Measurements from ENCODE around the gene UAP1L1. TPM values are rescaled to one million over a fixed set of nuclear protein-coding genes. Genes with fewer than 3 reads are reported as not detected.

The UAP1L1 gene, protein sequence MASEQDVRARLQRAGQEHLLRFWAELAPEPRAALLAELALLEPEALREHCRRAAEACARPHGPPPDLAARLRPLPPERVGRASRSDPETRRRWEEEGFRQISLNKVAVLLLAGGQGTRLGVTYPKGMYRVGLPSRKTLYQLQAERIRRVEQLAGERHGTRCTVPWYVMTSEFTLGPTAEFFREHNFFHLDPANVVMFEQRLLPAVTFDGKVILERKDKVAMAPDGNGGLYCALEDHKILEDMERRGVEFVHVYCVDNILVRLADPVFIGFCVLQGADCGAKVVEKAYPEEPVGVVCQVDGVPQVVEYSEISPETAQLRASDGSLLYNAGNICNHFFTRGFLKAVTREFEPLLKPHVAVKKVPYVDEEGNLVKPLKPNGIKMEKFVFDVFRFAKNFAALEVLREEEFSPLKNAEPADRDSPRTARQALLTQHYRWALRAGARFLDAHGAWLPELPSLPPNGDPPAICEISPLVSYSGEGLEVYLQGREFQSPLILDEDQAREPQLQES
- 34.2 and 38.3 TPM in 2 replicates for total RNA-seq
- long read RNA-seq, partial matches to known transcripts: 0 of 2 reads
- long read RNA-seq, other reads (novel, unspliced or antisense): 2 of 2 reads

- no peak for DNase-seq (ENCODE audit: extremely low spot score, unreplicated experiment)
- no peaks in the 10 kb centered on the region for H3K27me3 Mint-ChIP-seq (ENCODE audit: unreplicated experiment)
- H3K9me3 Mint-ChIP-seq (ENCODE audit: unreplicated experiment): no peaks in the 10 kb centered on the region
- peaks cover 9% of the 10 kb centered on the region for H3K4me1 Mint-ChIP-seq (ENCODE audit: unreplicated experiment)
- H3K36me3 Mint-ChIP-seq (ENCODE audit: unreplicated experiment): peaks cover 2% of the 10 kb centered on the region
- no peak within 1 kb of the TSS for H3K27ac Mint-ChIP-seq (ENCODE audit: unreplicated experiment)
- peak within 1 kb of the TSS; percentile 71 for H3K4me3 Mint-ChIP-seq (ENCODE audit: unreplicated experiment)
- TF ChIP-seq CTCF (IDR thresholded peaks at IDR 0.05): no peak
Measured at GRCh38 chr9:137077010-137077747, at the start of gene UAP1L1. Gene UAP1L1, plus strand, starts transcription at chr9:137077517. Its CDS starts 16 bp downstream, at chr9:137077533.

- Mint-ChIP-seq H3K36me3 (ENCODE audit: unreplicated experiment) (no peaks in the 10 kb centered on the region), H3K9me3 (ENCODE audit: unreplicated experiment) (no peaks in the 10 kb centered on the region), H3K27me3 (ENCODE audit: unreplicated experiment) (no peaks in the 10 kb centered on the region), H3K4me1 (ENCODE audit: unreplicated experiment) (peaks cover 12% of the 10 kb centered on the region), H3K27ac (ENCODE audit: unreplicated experiment) (no peak overlapping the region), H3K4me3 (ENCODE audit: unreplicated experiment) (peak overlapping the region; percentile 69)
- TF ChIP-seq CTCF (IDR thresholded peaks at IDR 0.05): peak; percentile 4
- DNase-seq (ENCODE audit: extremely low spot score, unreplicated experiment): no peak
Measured at GRCh38 chr9:137028263-137029057, 48.9 kb upstream of the UAP1L1 start.

- Mint-ChIP-seq H3K4me1 (ENCODE audit: unreplicated experiment) (peaks cover 12% of the 10 kb centered on the region), H3K27me3 (ENCODE audit: unreplicated experiment) (no peaks in the 10 kb centered on the region), H3K27ac (ENCODE audit: unreplicated experiment) (no peak overlapping the region), H3K9me3 (ENCODE audit: unreplicated experiment) (no peaks in the 10 kb centered on the region), H3K36me3 (ENCODE audit: unreplicated experiment) (no peaks in the 10 kb centered on the region), H3K4me3 (ENCODE audit: unreplicated experiment) (peak overlapping the region; percentile 69)
- DNase-seq (ENCODE audit: extremely low spot score, unreplicated experiment): peak; percentile 93
- TF ChIP-seq CTCF (IDR thresholded peaks at IDR 0.05): peak; percentile 85
Measured at GRCh38 chr9:137029058-137029936, 48.0 kb upstream of the UAP1L1 start.

DNA sequence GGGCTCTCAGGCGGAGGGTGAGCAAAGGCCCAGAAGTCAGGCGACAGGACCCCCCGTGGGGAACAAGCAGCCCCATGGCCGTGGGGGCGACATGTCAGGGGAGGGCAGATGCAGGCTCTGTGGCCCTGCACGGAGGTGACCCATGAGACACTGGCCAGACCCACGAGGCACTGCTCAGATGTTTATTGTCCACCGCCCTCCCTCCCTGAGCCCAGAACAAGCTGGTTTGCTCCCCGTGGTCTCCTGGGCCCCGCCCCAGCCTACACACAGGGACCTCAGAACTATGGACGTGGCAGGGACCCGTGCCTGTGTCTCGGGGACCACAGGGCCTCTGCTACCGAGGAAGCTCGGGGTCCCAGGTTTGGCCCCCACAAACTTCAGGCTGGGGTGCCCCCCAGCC lies 47.3 kb upstream of the UAP1L1 start:
- Mint-ChIP-seq H3K4me3 (ENCODE audit: unreplicated experiment) (no peak overlapping the region), H3K9me3 (ENCODE audit: unreplicated experiment) (no peaks in the 10 kb centered on the region), H3K36me3 (ENCODE audit: unreplicated experiment) (no peaks in the 10 kb centered on the region), H3K4me1 (ENCODE audit: unreplicated experiment) (peaks cover 12% of the 10 kb centered on the region), H3K27me3 (ENCODE audit: unreplicated experiment) (no peaks in the 10 kb centered on the region), H3K27ac (ENCODE audit: unreplicated experiment) (no peak overlapping the region)
- no peak for DNase-seq (ENCODE audit: extremely low spot score, unreplicated experiment)
- no peak for TF ChIP-seq CTCF (IDR thresholded peaks at IDR 0.05)
